PC-3 (cell line): ENCODE data around the gene ADM2. TPM values are rescaled to one million over a fixed set of nuclear protein-coding genes. Genes with fewer than 3 reads are reported as not detected.

ENCODE experiments used
- ATAC-seq: fragments of 200-7000 bp; cut with Tn5 transposase; 2 replicates; pipeline ENCODE4 v1.9.1; 2020; ENCODE audit warnings: mild to moderate bottlenecking, moderate library complexity
- BruUV-seq: library from RNA; stranded (reverse); fragments of 400-500 nt; replicated peaks from 2 replicates; lab custom pipeline; 2021; lab: Mats Ljungman, UMichigan
- CTCF ChIA-PET: fragments of 300-600 bp; sonication (Branson Sonifier 250); formaldehyde crosslinking; loops from one replicate; lab custom pipeline; 2022; ENCODE audit warnings: antibody characterized with exemption; lab: Charles Lee
- POLR2A ChIA-PET: fragments of 300-600 bp; sonication (Branson Sonifier 250); formaldehyde crosslinking; loops from one replicate; lab custom pipeline; 2022; ENCODE audit warnings: antibody characterized with exemption; ENCODE audit not compliant: unreplicated experiment; lab: Charles Lee
- DNase-seq: peaks from one replicate; pipeline ENCODE4 v3.0.0-alpha.2; 2015
- H2AFZ ChIP-seq: fragments of 300-600 bp; sonication (generic); 2 replicates; pipeline ENCODE4 v1.6.0; 2016; ENCODE audit warnings: antibody characterized with exemption, low read length
- H3F3A ChIP-seq: fragments of 300-600 bp; sonication (generic); one replicate; pipeline ENCODE4 v1.6.0; 2017; ENCODE audit warnings: antibody characterized with exemption, low read length, control low read depth, mild to moderate bottlenecking; ENCODE audit not compliant: unreplicated experiment
- H3K27ac ChIP-seq: fragments of 300-600 bp; sonication (generic); 2 replicates; pipeline ENCODE4 v1.5.1; 2016; ENCODE audit warnings: mild to moderate bottlenecking, low read length
- H3K27me3 ChIP-seq: fragments of 300-600 bp; sonication (generic); 2 replicates; pipeline ENCODE4 v1.6.1; 2016; ENCODE audit warnings: low read length, mixed read lengths
- H3K36me3 ChIP-seq: fragments of 300-600 bp; sonication (generic); 2 replicates; pipeline ENCODE4 v1.6.1; 2016; ENCODE audit warnings: low read depth, mixed run types, low read length, mixed read lengths
- H3K4me1 ChIP-seq: fragments of 300-600 bp; sonication (generic); 2 replicates; pipeline ENCODE4 v1.5.1; 2016; ENCODE audit warnings: low read length; ENCODE audit not compliant: insufficient read depth
- H3K4me2 ChIP-seq: fragments of 300-600 bp; sonication (generic); 2 replicates; pipeline ENCODE4 v1.6.0; 2016; ENCODE audit warnings: low read length
- H3K4me3 ChIP-seq: fragments of 300-600 bp; sonication (generic); 2 replicates; pipeline ENCODE4 v1.5.1; 2016; ENCODE audit warnings: mild to moderate bottlenecking, low read length, mixed read lengths
- H3K79me2 ChIP-seq: fragments of 300-600 bp; sonication (generic); 2 replicates; pipeline ENCODE4 v1.6.1; 2017; ENCODE audit warnings: low read length, mixed read lengths
- H3K9ac ChIP-seq: fragments of 300-600 bp; sonication (generic); 2 replicates; pipeline ENCODE4 v1.6.0; 2016; ENCODE audit warnings: mild to moderate bottlenecking, low read length
- H3K9me2 ChIP-seq: fragments of 300-600 bp; sonication (generic); replicated peaks from 2 replicates; pipeline ENCODE4 v1.6.1; 2016; ENCODE audit warnings: mixed run types, low read length, mixed read lengths
- H3K9me3 ChIP-seq: fragments of 300-600 bp; sonication (generic); 2 replicates; pipeline ENCODE4 v1.6.1; 2016; ENCODE audit warnings: low read length, mixed read lengths
- H4K20me1 ChIP-seq: fragments of 300-600 bp; sonication (generic); 2 replicates; pipeline ENCODE4 v1.6.1; 2016; ENCODE audit warnings: low read length, mixed read lengths
- CTCF ChIP-seq: fragments of 300-600 bp; sonication (generic); conservative IDR thresholded peaks from 2 replicates; pipeline ENCODE4 v1.5.1; 2017; ENCODE audit warnings: antibody characterized with exemption, low read depth, mild to moderate bottlenecking, low read length
- EZH2 ChIP-seq: fragments of 300-600 bp; sonication (generic); IDR thresholded peaks from one replicate; pipeline ENCODE4 v1.6.1; 2017; ENCODE audit warnings: antibody characterized with exemption, mild to moderate bottlenecking, low read length; ENCODE audit not compliant: unreplicated experiment
- EZH2phosphoT487 ChIP-seq: fragments of 300-600 bp; sonication (generic); IDR thresholded peaks from 2 replicates; pipeline ENCODE4 v1.6.1; 2018; ENCODE audit warnings: mild to moderate bottlenecking, antibody characterized with exemption, low read length, borderline replicate concordance
- intact Hi-C: fragments of 100-400 bp; cut with micrococcal nuclease; formaldehyde crosslinking; loops from 2 replicates; pipeline ENCODE4 v1.9.0; 2023
- total RNA-seq: library from RNA; depleted of rRNA; stranded (reverse); fragments of >200 nt; gene quantifications from 2 replicates; pipeline ENCODE4 v1.2.3, GENCODE V29; 2014

Gene ADM2
- total RNA-seq, 1 experiment from 2014 or later, result 1.8 TPM

- no peak overlapping the region for H3K27ac ChIP-seq
- peaks cover 9% of the 10 kb centered on the region; the same call in 1 of the 2 replicates for H3K4me1 ChIP-seq
- intact Hi-C loops, result no loop called here
- H4K20me1 ChIP-seq, result no peaks in the 10 kb centered on the region; the same call in 1 of the 2 replicates
- no peaks in the 10 kb centered on the region for H3K9me3 ChIP-seq
- no peaks in the 10 kb centered on the region for H3F3A ChIP-seq
- 0 out of 2 replicates have a peak overlapping the region, but pooled peaks have one; percentile 98 for H3K4me2 ChIP-seq
- BruUV-seq, result no TSS peak
- no peak overlapping the region for H3K4me3 ChIP-seq
- no peaks in the 10 kb centered on the region; the same call in 1 of the 2 replicates for H3K36me3 ChIP-seq
- no peaks in the 10 kb centered on the region for H3K9me2 ChIP-seq
- peaks cover 25% of the 10 kb centered on the region for H3K79me2 ChIP-seq
- ChIA-PET CTCF (no interaction called here), POLR2A (no interaction called here)
- TF ChIP-seq EZH2 (no peak), EZH2phosphoT487 (no peak), CTCF (no peak)
- no peak for DNase-seq
- H3K9ac ChIP-seq, result no peak overlapping the region
- no peak overlapping the region for H2AFZ ChIP-seq
- ATAC-seq, result no peak
- H3K27me3 ChIP-seq, result no peaks in the 10 kb centered on the region
Observed at GRCh38 chr22:50523458-50523805, 42.1 kb downstream of the ADM2 start.

- no peaks in the 10 kb centered on the region for H3F3A ChIP-seq
- H3K9me2 ChIP-seq, result no peaks in the 10 kb centered on the region
- no peaks in the 10 kb centered on the region; the same call in 1 of the 2 replicates for H3K36me3 ChIP-seq
- H3K79me2 ChIP-seq, result peaks cover 25% of the 10 kb centered on the region
- peak overlapping the region; percentile 94 for H3K9ac ChIP-seq
- TF ChIP-seq EZH2 (no peak), EZH2phosphoT487 (no peak), CTCF (no peak)
- H3K27me3 ChIP-seq, result no peaks in the 10 kb centered on the region
- CTCF ChIA-PET, result interaction anchor here (2.7 kb wide), 1 partner anchor 97 kb away, joined by 16 read pairs; no protein-coding TSS in a partner anchor
- H2AFZ ChIP-seq, result no peak overlapping the region
- no peaks in the 10 kb centered on the region for H3K9me3 ChIP-seq
- peak overlapping the region; percentile 98 for H3K4me2 ChIP-seq
- peak overlapping the region; percentile 81 for H3K4me3 ChIP-seq
- POLR2A ChIA-PET, result no interaction called here
- BruUV-seq, result no TSS peak
- DNase-seq, result no peak
- intact Hi-C loops, result no loop called here
- H4K20me1 ChIP-seq, result no peaks in the 10 kb centered on the region; the same call in 1 of the 2 replicates
- peaks cover 9% of the 10 kb centered on the region; the same call in 1 of the 2 replicates for H3K4me1 ChIP-seq
- peak overlapping the region; percentile 78; the same call in 1 of the 2 replicates for H3K27ac ChIP-seq
- no peak for ATAC-seq
Observed at GRCh38 chr22:50523806-50524675, 42.7 kb downstream of the ADM2 start.
